AG08396 (cell line): Measurements from ENCODE around the gene PTPRG.

Experiments used
- DNase-seq: peaks from one replicate; pipeline ENCODE4 v3.0.0; 2012; ENCODE audit warnings: low spot score, mixed read lengths

Gene PTPRG

GRCh38 chr3:62238003-62238402 lies 676.6 kb downstream of the PTPRG start:
- no peak for DNase-seq

DNA sequence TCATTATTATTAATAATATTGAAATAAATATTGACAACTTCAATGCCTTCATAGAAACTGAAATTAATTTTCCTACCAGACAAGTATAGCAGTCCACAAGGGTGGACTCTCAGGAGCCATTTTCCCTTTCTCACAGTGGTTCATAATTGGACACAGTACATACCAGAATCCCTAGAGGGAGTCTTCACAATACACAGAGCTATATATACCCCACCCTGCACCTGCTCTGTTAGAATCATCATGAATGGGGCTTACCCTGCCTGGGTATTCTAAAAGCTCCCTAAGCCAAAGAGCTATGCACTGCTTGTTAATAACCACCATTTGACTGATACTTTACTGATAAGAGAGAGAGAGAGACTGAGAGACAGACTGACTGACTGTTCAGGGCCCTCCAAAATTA lies 677.1 kb downstream of the PTPRG start:
- DNase-seq, result no peak

DNA sequence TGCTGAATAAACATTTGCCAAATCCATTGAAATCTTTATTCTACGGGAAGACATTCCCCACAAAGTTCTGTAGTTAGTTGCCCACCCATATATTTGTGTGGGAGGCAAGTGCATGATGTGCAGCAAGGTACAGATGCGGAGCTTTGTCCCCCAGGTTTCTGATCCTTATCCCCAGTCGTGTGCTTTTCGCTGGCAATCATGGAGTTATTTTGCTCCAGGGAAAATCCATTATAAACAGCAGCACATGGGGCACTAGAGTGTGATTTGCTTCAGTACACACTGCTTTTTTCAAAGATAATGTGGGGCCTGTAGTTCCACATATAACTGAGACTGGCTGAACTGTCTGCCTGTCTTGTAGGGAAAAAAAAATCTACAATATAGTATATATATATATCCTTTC lies 679.9 kb downstream of the PTPRG start:
- no peak for DNase-seq

GRCh38 chr3:62242831-62243509 lies 681.6 kb downstream of the PTPRG start:
- no peak for DNase-seq

- DNase-seq, result no peak
Measured at GRCh38 chr3:62246094-62246493, 684.7 kb downstream of the PTPRG start.

DNA sequence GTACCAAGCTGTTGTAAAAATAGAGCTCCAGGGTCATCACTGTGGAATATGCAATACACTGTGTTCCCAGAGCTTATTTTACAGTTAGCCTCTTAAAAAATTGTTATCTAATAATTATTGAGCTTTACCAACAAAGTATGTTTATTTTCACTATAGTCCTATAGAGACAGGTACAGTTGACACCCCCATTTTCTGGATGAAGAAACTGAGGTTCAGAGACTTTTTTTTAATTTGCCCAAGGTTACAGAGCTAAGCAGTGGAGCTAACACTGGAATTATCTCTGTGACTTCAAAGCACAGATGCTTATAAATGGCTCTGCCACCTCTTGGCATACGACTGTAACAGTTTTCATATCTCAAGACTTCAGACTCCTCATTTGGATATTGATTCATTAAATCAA lies 685.6 kb downstream of the PTPRG start:
- no peak for DNase-seq

DNA sequence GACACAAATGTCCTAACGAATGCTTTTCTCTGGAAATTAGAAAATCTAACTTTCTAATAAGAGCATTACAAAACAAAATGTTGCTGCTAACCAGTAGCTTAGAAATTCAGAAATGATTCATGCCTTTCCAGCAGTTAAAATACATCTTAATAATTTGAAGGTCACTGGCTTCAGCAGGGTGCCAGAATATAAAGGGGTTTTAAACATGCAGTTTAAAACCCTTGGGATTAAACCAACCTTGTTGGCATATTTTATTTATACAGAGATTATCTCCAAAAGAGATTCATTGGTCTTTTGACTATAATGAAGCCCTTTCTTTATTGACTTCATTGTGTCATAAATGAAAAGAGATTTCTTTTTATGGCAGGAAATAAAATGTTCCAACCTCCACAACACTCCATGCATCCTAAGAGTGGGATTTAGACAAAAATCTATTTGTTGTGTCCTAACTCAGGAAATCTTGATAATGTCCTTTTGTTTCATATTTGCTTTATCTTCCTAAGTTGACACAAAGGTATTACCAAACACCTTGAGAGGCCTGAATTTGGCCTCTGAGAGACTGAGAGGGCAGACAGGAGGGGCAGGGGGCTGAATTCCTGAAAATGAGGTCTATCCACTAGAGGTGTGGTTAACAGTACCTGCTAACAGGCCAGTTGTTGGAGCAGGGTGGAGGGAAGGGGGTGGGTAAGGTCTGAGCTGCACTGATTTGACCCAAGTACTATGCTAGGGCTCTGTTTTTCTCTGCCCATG lies 687.5 kb downstream of the PTPRG start:
- no peak for DNase-seq

DNA sequence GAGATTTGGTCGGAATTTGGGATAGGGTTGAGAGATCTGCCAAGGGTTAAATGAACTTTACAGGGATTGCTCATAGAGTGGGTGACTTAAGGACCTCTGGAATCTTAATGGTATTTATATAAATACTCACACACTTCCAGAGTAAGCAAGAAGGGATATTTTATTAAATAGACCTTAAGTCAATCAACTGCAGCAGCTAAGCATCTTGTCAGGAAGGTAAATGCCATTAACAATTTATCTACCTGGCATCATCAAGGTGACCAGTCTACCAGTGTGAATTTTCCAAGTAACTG lies 688.1 kb downstream of the PTPRG start:
- DNase-seq, result no peak

DNA sequence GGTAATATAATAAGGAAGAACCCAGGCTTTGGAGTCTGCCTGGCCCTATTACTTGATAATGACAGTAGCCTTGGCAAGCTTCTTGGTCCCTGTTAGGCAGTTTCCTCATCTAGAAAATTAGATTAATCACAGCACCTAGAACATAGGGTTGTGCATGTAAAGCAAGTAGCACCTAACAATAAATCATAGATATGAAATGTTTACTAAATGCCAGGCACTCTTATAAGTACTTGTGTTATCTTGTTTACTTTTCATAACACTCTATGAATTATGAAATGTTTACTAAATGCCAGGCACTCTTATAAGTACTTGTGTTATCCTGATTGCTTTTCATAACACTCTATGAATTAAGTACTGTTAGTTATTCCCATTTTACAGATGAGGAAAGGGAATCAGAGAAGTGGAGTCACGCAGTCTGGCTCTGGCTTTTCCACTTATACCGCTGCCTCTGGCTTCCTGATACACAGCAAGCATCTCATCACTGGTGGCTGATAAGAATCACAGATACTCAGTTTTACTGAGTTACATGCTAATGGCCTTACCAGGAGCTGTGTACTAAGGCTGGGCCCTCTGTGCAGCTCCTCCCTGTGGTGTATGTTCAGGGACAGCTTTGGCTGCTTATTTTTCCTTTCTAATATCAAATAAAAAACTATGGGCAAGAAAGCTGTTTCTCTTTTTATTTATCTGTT lies 688.6 kb downstream of the PTPRG start:
- DNase-seq, result no peak

DNA sequence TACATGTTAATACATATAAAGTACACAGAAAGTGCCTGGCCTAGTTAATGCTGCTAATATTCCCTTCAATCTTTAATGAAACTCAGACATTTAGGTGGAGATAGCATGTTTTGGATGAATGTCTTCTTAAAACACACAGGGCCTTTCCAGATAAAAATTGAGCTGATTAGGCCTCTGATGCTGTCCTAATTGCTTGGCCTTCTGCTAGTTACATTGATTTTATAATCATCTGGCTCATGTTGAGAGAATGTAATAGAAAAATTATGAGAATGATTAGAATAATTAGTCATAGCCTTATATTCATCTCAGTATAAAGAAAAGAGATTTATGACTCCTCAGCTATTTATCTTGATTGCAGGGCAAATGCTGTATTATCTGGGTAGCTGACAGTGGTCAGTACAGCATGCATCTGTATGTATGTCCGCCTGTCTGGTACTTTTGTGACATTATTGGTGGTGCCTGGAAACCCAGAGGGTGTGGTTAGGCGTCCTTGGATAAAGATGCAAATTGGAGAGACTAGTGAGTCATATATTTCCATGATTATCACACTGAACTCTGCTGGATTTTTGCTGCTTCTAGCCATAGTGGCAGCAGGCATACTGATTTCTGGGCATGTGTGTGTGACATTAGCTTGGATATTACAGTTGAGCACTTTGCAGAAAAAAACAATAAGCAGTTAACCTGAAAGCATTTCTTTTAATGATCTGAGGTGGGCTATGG lies 691.2 kb downstream of the PTPRG start:
- DNase-seq, result peak; percentile 16

DNA sequence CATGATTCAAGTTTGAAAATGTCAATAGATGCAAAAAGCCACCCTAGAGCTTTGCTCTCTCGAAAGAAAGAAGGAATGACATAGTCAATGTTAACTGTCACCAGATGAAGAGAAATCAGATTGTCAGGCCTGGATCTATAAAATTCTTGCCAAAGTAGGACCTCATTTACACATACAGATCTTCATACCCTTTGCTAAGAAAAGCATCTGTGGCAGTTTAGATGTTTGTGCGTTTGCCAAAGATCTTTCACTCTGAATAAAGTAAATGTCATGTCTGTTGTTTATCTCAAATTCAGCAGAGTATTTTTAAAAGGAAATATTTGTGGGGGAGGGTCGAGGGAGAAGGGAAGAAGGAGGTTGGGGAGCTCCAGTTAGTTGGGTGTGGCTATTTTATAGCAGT lies 692.6 kb downstream of the PTPRG start:
- DNase-seq, result no peak

DNA sequence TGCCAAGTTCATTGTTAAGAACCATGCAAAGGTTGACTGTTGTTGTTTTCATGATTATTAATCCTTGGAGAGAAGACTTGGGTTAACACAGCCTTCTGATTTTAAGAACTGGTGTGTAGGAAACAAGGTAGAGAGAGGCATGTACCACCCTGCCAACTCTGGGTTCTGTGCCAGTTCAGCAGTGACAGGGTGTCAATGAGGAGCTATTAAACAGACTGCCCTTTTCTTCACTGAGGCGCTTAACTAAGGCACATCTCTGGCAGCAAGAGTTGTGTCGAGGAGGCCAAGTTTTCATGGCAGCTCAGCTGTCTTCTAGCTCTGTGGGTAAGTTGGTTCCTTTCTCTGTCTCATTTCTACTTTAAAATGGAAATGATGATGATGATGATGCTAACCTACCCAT lies 694.4 kb downstream of the PTPRG start:
- DNase-seq, result no peak

DNA sequence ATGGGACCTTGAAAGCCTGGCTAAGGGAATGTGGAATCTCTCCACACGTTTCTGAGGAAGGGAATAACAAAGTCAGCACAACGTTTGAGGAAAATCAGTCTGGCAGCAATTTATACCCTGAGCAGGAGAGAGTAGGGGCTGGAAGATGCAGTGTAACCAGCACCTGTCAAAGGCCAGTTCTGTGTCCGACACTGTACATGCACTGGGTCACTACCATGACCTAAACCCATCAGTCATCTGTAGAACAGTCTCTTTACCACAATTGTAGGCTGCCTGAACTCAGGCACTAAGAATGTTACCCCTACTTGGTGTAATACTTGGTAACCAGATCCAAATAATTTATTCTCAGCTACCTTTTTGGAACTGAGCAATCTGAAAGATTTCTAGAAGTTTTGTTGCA lies 698.6 kb downstream of the PTPRG start:
- DNase-seq, result no peak

DNA sequence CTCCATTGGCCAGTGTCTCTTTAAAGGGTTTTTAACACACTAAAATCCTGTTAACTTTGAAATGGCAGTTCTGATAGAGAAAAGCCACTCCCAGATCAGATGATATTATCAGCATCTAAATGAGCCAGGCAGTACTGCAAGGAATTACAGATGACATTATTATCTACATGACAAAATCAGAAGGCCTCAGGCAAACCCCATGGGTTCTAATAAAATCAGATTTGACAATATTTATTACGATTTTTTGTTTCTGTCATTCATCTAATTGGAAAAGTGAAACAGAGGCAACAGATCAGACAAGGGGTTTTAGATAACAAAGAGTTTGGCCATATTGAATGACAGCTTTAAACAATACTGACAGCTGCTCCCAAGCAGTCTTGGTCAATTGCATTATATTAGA lies 699.3 kb downstream of the PTPRG start:
- no peak for DNase-seq

- no peak for DNase-seq
Measured at GRCh38 chr3:62261121-62261520, 699.8 kb downstream of the PTPRG start.

GRCh38 chr3:62261736-62262135 lies 700.4 kb downstream of the PTPRG start:
- DNase-seq, result no peak

DNA sequence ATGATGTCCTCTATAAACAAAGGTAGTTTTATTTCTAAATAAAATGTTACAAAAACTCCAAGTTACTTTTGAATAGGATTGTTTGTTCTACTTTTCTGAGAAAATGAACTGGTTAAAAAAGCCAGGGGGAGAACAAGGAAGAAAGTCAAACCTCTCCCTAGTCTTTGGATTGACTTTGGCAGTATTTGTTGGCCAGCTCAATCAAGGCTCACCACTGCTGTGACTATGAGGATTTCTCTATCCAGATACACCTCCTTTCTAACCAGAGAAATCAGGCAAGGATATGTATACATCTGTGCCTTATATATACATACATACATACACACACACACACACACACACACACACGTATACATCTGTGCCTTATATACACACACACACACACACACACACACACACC lies 704.2 kb downstream of the PTPRG start:
- DNase-seq, result no peak

DNA sequence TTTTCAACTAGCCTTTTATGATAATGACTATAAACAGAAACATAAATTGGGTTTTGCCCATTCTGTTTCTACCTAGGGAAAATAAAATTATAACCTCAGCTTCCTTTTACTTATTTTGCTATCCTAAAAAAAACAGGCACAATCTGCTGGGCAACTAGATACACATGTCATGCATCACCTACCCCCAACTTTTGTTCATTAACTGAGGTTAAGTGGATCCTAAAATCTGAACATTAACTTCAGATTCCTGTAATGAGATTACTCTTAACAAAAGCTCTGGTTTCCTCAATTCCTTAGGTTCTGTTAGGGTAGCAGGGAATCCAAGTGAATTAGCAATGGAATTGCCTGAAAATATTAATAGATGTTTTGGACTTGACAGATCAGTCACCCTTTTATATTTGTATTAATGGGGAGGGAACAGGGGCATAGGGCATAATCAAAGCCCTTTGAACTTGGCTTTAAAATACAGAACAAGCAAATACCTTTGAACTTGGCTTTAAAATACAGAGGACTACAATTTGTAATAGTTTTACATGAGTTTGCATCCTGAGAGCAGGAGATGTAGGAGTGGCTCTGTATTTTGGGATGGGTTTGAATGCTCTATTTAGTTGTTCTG lies 705.4 kb downstream of the PTPRG start:
- no peak for DNase-seq

GRCh38 chr3:62276658-62277180 lies 715.3 kb downstream of the PTPRG start:
- DNase-seq, result no peak

GRCh38 chr3:62277450-62277849 lies 716.1 kb downstream of the PTPRG start:
- no peak for DNase-seq

DNA sequence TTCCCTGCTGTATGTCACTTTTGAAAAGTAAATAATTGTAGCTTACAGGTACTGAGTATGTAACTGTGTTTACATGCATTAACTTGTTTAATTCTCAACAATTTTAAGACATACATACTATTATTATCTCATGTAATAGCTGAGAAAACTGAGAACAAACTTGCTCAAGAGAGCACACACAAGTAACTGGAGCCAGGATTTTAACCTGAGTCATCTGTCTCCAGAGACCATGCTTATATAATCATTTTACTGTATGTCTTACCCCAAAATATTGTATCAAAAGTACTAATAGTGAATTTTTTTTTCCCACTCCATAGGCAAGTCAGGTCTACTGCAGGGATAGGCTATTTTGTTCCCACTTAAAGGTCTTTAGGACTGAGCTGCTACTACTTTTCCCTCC lies 716.6 kb downstream of the PTPRG start:
- no peak for DNase-seq

DNA sequence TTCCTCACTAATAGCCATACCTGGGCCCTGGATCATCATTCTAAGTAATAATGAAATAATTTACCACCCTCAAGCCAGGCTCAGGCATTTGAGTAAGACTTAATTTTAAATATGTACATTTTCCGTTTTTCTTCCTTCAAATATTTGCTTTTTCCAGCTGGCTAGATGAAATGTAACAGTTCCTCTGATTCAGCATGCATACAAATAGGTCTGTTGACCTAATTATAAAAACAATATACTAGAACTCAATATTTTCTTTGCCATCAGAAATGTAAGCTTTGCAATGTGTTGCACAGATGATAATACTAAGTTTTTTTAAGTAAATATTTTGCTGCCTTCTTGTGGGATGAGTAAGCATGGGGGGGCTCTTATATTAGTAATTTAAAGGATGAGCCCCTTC lies 720.4 kb downstream of the PTPRG start:
- DNase-seq, result no peak
